ENCODE results near the gene FUCA1. TPM values are rescaled to one million over a fixed set of nuclear protein-coding genes. Genes with fewer than 3 reads are reported as not detected.
A peak's percentile ranks its signal among the peaks of the same experiment; 100 is the strongest.
"Not testable (repeated sequence)": the region's sequence is repeated elsewhere in the genome, so short reads cannot be mapped to it uniquely, and the experiment has no call there.

FUCA1 gene
- total and polyA plus RNA-seq, 12 donors = 10.6 to 34.0 (median 14.8) TPM

- intact Hi-C loops (cut with DNase I) = loop anchor here in 1 of 10 donors (10.0 kb wide), 1 partner anchor 89 kb away; no protein-coding TSS in a partner anchor
- H3K4me1 ChIP-seq = peaks cover 0 to 21% (median 4%) of the 10 kb centered on the region in 9 donors
These were observed 35.7 kb upstream of the FUCA1 start for GRCh38 chr1:23903754-23904153.

GRCh38 chr1:23902321-23903278, 34.5 kb upstream of the FUCA1 start:
- no peak for DNase-seq
- WGBS, 2 donors = 15 to 16% methylated on average over 84 to 92 of the region's 92 CpGs
- Histone ChIP-seq H3K9me3 (no peaks in the 10 kb centered on the region), H3K27ac (no peak overlapping the region), H3K4me1 (peaks cover 0 to 10% (median 4%) of the 10 kb centered on the region in 9 donors), H3K36me3 (no peaks in the 10 kb centered on the region), H3K27me3 (peaks cover 0 to 54% (median 45%) of the 10 kb centered on the region in 7 donors), H3K4me3 (peak overlapping the region in 9 of 10 donors; percentile 29 to 47 (median 40))
- no peak for TF ChIP-seq CTCF (IDR thresholded peaks at IDR 0.05)
- ATAC-seq = peak in 3 of 8 donors; percentile 38 to 47 (median 43)
- intact Hi-C loops (cut with DNase I) = loop anchor here in 1 of 10 donors (10.0 kb wide), 1 partner anchor 88 kb away; no protein-coding TSS in a partner anchor

More at GRCh38 chr1:23903754-23904153, 35.7 kb upstream of the FUCA1 start:
- Histone ChIP-seq H3K27ac (no peak overlapping the region), H3K27me3 (peaks cover 2 to 63% (median 53%) of the 10 kb centered on the region in 7 donors), H3K36me3 (no peaks in the 10 kb centered on the region), H3K9me3 (no peaks in the 10 kb centered on the region), H3K4me3 (no peak overlapping the region)
- no peak for ATAC-seq
- TF ChIP-seq CTCF (IDR thresholded peaks at IDR 0.05) = no peak
- WGBS, 2 donors = 51% methylated on average over 6 of the region's 6 CpGs
- DNase-seq = no peak

GRCh38 chr1:23900017-23900416, 31.9 kb upstream of the FUCA1 start:
- WGBS, 2 donors = 70 to 74% methylated on average over 8 of the region's 8 CpGs
- peaks cover 0 to 32% (median 30%) of the 10 kb centered on the region in 7 donors for H3K27me3 ChIP-seq
- DNase-seq, ATAC-seq, H3K4me3 ChIP-seq, H3K36me3 ChIP-seq, H3K27ac ChIP-seq, H3K9me3 ChIP-seq: not testable (repeated sequence)
- intact Hi-C loops (cut with DNase I) = loop anchor here in 1 of 10 donors (10.0 kb wide), 1 partner anchor 85 kb away; no protein-coding TSS in a partner anchor
- H3K4me1 ChIP-seq = peaks cover 0 to 34% (median 4%) of the 10 kb centered on the region in 9 donors

GRCh38 chr1:23899070-23899469, 31.0 kb upstream of the FUCA1 start:
- no peak for TF ChIP-seq CTCF (IDR thresholded peaks at IDR 0.05)
- no peak overlapping the region for H3K4me3 ChIP-seq
- DNase-seq = no peak
- no peaks in the 10 kb centered on the region for H3K9me3 ChIP-seq
- ATAC-seq = no peak
- intact Hi-C loops (cut with DNase I) = no loop called here
- 74 to 77% methylated on average over 3 of the region's 3 CpGs for WGBS, 2 donors
- peaks cover 0 to 23% (median 20%) of the 10 kb centered on the region in 7 donors for H3K27me3 ChIP-seq
- H3K36me3 ChIP-seq = no peaks in the 10 kb centered on the region
- H3K27ac ChIP-seq = no peak overlapping the region
- H3K4me1 ChIP-seq = peaks cover 0 to 40% (median 4%) of the 10 kb centered on the region in 9 donors

Data from heart right ventricle (tissue), 16 donors.